HG03045 (cell line): ENCODE measurements around the gene FXR1.
"Not testable (repeated sequence)": the region's sequence is repeated elsewhere in the genome, so short reads cannot be mapped to it uniquely, and the experiment has no call there.

Experiments used
- ATAC-seq: cut with Tn5 transposase; IDR thresholded peaks from one replicate; pipeline ENCODE4 v1.9.1; 2021; ENCODE audit warnings: mild to moderate bottlenecking, moderate library complexity; ENCODE audit not compliant: unreplicated experiment

The FXR1 gene

DNA sequence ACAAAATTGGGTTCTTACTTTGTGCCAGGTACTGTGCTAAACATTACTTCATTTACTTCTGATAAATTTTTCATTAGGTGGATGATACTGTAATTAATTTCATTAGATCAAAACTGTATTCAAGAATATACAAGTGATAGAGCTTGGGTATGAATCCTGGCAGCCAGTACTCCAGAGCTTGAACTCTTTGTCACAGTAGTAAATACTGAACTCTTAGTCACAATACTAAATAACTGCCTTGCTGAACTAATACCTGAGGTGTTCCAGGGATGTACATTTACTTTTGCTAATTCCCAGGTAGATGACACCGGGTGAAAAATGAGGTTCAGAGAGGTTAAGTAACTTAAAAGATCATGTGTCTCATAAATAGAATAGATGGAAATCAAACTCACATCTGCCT lies 20.3 kb downstream of the FXR1 start:
- ATAC-seq: no peak

DNA sequence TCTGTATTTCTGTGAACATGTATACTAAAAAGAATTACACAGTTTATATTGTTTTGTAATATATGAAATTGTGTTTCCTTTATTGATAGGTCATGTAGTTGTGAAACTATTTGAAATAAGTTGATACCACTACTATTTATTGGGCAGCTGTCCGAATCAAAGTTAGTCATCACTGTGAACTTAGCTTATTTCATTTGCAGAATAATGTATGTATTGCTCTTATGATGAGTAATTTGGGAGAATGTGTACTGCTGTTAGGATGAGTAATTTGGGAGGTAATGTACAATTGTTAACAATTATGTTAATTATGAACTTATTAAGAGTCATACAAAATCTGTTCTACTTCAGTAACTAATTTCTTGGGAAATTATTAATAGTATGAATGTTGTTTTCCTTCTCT lies 22.2 kb downstream of the FXR1 start:
- ATAC-seq: no peak

DNA sequence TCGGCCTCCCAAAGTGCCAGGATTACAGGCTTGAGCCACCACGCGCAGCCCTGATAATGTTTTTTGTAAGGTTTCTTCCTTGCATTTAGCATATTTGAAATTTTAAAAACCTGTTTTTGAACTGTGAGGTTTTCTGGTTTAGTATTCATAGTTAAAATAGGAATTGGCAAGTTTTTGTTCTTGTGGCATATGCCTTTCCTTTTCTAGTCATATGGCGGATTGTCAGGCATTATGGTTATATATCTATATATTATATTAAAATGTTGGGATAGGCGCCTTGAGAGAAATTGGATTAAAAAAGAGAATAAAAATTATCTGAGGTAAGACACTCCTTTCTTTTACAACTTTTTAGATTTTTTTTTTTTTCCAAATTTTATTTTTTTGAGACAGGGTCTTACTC lies 28.4 kb downstream of the FXR1 start:
- no peak for ATAC-seq

DNA sequence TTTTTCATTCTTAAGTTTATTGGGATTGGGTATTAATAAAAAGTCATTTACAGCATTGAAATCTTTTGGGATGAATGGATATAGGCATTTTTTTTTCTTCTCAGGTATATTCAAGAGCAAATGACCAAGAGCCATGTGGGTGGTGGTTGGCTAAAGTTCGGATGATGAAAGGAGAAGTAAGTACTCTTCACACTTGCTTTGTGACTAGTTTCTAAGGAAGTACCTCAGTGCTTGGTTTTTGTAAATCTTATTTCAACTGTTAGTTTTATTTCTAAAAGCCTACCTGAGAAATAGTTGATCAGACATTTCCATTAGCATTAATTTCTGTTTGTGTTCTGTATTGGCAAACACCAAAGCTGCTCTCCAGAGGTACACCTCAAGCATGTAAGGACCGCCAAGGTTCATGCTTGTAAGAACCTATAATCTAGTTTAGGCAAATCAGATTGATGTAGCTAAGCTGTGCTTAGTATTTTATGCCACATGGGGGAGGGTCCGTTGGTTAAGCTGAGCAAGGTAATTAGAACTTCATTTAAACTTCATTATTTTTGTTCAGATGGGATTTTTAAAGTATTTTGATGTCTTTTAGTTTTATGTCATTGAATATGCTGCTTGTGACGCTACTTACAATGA lies 35.4 kb downstream of the FXR1 start:
- no peak for ATAC-seq

DNA sequence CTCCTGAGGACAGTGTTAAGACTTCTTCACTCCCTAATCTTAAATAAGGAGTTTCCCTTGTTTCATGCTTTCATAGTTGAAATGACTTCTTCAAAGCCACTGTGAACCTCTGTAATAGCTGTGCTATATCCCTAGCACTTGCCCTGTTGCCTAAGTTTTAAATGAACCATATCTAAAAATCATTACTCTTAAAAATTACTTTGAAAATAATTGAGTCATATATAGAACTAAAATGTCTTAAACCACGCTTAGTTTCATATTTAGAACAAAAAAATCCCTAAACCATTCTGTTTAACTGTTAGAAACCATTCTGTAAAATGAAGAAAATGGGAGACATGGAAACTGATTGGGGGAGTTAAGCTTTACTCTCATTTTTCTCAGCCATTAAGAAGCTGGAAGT lies 47.2 kb downstream of the FXR1 start:
- no peak for ATAC-seq

DNA sequence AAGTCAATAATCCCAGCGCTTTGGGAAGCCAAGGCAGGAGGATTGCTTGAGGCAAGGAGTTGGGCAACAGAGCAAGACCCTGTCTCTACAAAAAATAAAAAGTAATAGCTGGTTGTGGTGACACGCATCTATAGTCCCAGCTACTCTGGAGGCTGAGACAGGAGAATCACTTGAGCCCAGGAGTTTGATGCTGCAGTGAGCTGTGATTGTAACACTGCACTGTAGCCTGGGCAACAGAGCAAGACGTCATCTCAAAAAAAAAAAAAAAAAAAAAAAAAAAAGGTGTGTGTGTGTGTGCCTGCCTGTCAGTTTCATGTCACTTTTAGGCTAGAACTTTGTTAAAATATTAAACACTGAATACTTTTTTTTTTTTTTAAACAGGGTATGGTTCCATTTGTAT lies 48.6 kb downstream of the FXR1 start:
- no peak for ATAC-seq

DNA sequence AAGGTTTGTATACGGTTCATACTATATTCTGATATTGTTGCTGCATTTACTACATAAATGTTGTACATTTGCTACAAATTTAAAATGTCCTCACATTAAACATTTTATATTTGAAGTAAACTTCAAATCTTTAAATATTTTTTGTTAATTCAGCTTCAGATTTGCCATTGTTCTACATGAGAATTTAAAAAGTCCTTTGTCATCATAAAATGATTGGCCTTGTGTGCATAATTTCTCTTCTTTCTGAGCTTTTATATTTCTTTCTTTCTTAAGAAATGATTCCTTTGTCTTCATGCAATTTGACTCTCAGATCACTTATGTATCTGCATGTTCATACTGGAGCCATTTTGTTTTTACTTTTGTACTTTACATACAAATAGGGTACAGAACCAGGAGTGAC lies 49.1 kb downstream of the FXR1 start:
- ATAC-seq: no peak

DNA sequence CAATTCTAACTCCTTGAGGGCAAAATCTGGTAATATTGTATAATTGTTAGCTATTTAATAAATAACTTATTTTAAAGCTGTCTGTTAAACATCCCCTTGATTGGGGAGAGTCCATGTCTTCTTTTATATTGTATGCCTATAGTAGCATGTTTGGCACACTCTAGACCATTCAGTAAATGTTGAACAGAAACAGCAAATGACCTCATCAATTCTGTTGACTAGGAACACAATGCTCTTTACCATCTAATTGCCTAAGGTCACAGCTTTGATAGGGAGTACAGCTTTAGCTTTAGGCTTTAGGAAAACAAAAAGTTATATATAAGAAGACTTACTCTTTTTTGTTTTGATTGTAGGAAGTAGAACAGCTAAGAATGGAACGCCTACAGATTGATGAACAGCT lies 50.1 kb downstream of the FXR1 start:
- no peak for ATAC-seq

DNA sequence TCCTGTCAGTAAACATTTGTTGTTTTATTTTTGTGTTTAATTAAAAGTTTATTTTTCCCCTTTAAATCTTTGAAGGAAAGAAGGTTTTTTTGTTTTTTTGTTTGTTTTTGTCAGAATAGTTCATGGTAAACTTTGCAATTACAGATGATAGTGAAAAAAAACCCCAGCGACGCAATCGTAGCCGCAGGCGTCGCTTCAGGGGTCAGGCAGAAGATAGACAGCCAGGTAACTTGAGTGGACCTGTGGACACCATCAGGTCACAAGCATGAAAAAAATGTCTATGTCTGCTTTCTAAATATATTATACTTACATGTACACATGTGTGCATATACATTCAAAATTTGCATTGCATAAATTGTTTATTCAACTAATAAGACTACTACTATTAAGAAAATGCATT lies 58.5 kb downstream of the FXR1 start:
- no peak for ATAC-seq

DNA sequence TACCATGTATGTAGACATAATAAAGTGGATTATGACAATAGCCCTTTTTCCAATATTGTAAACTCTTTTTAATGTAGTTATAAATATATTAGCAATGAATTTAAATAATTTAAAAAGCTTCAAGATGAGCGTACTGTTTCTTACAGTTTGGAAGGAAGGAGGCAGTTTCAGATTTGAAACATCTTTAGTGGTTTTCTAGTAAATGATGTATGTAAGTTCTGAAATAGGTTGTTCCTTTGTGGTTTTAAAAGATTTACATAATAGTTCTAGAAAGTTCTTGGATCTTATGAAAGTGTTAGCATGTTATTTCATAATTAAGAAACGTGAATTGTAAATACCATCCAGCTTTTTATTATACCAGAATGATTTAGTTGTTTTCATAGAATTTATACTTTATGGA lies 61.1 kb downstream of the FXR1 start:
- ATAC-seq: peak; percentile 66

DNA sequence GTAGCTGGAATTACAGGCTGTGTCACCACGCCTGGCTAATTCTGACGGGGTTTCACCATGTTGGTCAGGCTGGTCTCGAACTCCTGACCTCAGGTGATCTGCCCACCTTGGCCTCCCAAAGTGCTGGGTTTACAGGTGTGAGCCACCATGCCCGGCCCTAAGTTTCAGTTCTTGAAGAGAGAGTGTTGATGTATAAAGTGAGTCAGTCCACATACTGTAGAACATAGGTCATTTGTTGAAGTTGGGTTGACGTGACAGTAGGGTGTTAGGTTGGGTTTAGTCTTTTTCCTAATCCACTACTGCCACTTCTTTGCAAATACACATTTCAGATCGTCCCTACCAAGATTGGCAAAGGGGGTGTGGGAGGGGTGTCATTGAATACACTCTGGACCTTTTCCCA lies 61.8 kb downstream of the FXR1 start:
- no peak for ATAC-seq

DNA sequence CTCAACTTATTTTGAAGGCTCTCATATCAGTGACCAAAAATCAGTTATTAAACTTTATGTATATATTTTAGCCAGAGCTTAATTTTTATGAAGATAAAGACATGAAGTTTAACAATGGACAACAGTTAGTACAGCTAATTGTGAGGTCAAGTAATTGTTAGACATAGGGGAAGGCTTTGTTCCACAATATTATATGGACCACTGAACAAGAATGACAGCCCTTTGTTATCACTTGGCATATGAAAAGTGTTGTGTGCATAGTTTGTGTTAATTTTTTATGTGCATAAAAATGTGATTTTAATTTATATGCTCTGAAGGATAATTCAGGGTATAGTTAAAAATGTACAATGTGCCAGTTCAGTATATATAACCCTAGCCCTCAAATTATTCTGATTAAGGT lies 65.0 kb downstream of the FXR1 start:
- ATAC-seq: no peak

DNA sequence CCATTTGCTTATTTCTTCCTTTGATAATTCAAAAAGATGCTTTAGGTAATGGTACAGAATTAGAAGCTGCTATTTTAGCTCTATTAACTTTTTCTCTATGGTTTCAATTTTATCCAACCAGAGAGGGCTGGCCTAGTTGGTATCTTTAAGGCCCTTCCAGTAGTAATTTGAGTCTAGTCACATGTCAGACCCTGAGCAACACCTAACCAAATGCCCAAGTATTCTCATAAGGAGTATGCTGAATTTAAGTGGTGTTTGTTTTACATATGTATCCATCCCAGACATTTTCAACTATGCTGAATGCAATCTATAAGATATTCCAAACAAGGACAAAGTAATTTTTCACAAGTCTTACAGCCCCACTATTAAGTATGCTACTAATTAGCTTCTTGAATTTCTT lies 67.5 kb downstream of the FXR1 start:
- ATAC-seq: no peak

DNA sequence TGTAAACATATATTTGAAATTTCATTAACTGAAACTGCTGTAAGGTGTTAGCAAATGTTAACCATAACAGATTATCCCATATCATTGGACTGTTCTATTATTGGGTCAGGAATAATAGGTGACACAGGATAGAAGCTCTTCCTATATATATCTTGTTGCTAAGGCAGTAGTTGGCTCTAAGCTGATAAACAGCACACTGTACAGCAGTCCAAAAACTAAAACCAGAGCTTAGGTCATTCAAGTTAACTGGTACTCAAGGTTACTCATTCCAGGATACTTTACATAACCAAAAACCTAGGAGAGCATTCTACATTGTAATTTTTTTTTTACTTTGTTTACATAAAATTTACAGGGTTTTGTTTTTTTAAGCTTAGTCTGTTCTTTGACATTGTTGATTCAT lies 68.1 kb downstream of the FXR1 start:
- ATAC-seq: no peak

DNA sequence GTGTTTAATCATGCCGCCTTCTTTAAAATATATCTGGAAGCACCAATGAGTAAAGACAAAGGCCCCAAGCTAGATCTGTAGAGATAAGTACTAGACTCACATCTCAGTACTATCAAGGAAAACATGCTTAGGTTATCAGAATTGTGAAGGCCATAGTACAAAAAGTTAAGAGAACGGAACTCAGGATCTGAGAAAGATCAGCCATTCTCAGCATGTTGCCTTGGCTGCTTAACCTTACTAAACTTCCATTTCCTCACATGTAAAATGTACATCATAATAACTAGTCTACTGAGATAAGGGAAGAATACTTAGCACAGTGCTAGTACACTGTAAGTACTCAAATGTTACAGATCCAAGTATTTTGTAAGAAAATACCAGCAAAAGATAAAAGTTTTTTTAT lies 69.4 kb downstream of the FXR1 start:
- no peak for ATAC-seq

DNA sequence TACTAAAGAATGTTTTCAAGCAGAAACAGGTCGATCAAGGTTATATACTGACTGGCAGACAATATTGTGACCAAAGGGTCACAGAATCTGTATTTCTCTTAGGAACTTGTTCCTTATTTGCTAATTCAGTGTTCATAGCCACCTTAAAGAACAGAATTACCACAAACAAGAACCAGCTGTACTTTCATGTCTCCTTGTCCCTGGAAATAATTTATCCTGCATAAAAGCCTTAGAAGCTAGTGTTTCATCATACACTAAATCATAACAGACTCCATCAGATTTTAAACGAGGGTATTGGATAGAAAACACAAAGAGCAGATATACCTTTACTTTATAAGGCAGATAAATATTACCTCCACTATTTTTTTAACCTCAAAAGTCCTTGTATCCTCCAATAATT lies 70.7 kb downstream of the FXR1 start:
- ATAC-seq: no peak

DNA sequence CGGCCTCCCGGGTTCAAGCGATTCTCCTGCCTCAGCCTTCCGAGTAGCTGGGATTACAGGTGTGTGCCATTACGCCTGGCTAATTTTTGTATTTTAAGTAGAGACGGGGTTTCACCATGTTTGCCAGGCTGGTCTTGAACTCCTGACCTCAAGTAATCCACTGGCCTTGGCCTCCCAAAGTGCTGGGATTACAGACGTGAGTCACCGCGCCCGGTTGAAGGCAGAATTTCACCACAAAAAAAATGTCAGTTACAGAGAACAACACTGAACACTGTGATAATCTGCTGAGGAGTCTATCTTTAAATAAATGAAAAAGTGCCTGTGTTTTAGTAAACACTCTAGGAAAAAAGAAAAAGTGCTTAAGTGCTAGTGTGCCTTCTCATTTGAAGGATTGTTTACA lies 73.9 kb downstream of the FXR1 start:
- not testable (repeated sequence) for ATAC-seq

DNA sequence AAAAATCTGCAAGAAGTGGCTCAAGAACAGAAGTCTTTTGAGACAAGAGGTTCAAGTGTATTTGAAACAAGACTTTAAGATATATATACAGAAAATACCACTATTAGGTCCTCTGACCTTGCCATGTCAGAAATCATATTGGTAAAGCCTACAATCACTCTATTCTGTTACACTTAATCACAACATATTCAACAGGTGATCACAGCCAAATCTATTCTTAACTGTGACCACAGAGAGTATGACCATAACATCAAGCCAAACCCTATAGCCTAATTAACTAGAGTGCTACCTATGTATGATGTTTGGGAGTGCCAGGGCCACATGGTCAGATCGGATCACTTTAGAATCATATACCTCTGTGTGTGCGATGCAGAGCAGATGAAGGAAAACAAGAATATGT lies 74.9 kb downstream of the FXR1 start:
- no peak for ATAC-seq

DNA sequence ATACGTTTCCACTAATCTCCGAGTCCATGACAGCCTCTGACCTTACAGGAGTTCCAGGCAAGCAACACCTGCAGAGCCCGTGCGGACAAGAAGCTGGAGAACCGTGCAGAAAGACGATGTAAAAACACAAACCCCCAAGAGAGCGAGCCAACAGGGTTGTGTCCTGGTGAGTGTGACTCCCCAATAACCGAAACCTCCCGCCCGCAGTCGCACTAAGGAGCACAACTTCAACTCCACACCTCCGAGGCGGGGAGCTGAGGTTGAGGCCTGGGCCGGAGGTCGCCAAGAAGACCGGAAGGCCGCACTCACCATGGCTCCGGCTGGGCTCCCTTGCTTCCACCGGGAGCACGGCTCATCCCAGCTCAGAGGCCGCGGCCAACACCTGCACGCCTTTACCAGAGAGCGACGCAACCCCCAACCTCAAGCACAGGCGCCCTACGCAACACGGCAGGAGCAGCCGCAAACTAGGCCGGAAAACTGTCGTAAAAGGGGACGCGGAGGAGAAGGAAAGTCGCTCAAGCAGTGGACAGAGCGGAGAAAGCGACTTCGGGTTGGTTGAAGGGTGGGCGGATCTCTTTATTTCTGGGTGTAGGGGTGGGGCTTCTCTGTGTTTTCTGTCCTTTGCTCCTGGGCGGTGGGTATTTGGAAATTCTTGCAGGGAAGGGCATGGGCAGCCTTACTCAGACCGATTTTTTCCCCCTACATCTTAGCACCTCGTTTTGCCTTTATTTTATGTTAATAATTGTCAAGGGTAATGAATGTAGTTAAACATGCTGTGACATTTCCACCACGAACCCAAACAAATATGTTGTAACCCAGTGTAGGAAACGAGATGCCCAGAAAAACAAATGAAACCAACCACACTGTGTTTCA lies 77.1 kb downstream of the FXR1 start, which contains the start of gene DNAJC19:
TSS of gene DNAJC19 (minus strand) at position 446 of the 873 bp plus-strand sequence. CDS start at position 312, 134 bp downstream.
- ATAC-seq: peak; percentile 97

DNA sequence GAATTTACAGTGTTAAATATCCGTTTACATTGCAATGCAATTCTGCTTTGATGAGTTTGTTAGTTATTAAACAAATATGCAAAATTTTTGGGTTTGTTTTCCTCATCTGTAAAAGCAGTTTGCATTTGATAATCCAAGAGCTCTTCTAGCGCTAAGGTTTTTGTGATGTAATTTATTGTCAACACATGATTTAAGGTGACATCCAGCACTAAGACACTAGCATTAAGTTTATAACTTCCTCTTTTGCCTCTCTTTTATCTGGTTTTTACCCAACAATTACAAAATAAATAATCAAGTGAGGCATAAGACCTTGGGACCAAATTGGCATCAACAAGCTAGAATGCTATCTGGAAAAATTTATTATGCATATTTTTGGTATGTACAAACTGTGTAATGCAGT lies 78.0 kb downstream of the FXR1 start:
- ATAC-seq: no peak

DNA sequence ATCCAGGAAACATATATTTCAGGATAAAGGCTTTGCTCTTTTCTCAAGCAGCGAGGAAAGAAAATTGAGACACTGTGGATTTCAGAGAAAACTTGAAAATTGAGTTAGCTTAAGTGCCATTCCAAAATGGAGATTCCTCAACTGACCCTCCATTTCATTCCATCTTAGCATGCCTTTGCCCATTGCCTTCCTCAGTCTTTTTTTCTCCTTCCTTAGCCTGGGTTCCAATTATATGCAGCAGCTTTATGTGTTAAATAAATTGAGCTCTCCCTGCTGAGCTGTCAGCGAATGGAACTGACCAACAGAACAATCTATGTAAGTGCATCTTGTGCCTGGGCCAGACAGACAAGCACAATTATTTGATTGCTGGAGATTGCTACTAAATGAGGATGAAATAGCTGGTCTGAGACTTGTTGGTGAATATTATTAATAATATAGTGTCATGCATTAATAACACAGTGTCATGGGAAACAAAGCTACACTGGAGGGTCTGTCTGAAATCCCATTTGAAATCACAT lies 84.0 kb downstream of the FXR1 start:
- ATAC-seq: no peak

DNA sequence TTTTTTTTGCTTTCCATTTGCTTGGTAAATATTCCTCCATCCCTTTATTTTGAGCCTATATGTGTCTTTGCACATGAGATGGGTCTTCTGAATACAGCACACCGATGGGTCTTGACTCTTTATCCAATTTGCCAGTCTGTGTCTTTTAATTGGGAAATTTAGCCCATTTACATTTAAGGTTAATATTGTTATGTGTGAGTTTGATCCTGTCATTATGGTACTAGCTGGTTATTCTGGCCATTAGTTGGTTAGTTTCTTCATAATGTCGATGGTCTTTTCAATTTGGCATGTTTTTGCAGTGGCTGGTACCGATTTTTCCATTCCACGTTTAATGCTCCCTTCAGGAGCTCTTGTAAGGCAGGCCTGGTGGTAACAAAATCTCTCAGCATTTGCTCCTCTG lies 89.9 kb downstream of the FXR1 start:
- not testable (repeated sequence) for ATAC-seq
